Heart left ventricle (tissue), 16 donors: ENCODE data around the gene TAGLN2. TPM values are rescaled to one million over a fixed set of nuclear protein-coding genes. Genes with fewer than 3 reads are reported as not detected.
A peak's percentile ranks its signal among the peaks of the same experiment; 100 is the strongest.

Experiments used
- ATAC-seq, 4 donors: fragments of 200-7000 bp; cut with Tn5 transposase; one replicate each; pipeline ENCODE4 v1.9.1; 2020 to 2022; ENCODE audit warnings: moderate library complexity in 4 of 4, mild to moderate bottlenecking in 3 of 4, moderate number of reproducible peaks in 1 of 4
- DNase-seq, 5 donors: peaks; one replicate each; pipeline ENCODE4 v3.0.0-alpha.2; 2020
- H3K27ac ChIP-seq, 12 donors: fragments of 200-600 bp; sonication (generic) in 4 of 12; one replicate each; pipeline versions ENCODE4 v1.5.0 to v1.8.0; 2016 to 2022; ENCODE audit warnings: mild to moderate bottlenecking in 2 of 12
- H3K27me3 ChIP-seq, 9 donors: fragments of 200-600 bp; sonication (generic) in 2 of 9; one replicate each; pipeline versions ENCODE4 v1.5.1 to v1.8.0; 2016 to 2022; ENCODE audit warnings: mild to moderate bottlenecking in 3 of 9
- H3K36me3 ChIP-seq, 9 donors: fragments of 200-600 bp; sonication (generic) in 2 of 9; one replicate each; pipeline versions ENCODE4 v1.5.0 to v1.8.0; 2018 to 2022; ENCODE audit warnings: mild to moderate bottlenecking in 2 of 9
- H3K4me1 ChIP-seq, 12 donors: fragments of 200-600 bp; sonication (generic) in 4 of 12; one replicate each; pipeline versions ENCODE4 v1.5.0 to v1.8.0; 2016 to 2022; ENCODE audit warnings: mild to moderate bottlenecking in 3 of 12
- H3K4me3 ChIP-seq, 12 donors: fragments of 200-600 bp; sonication (generic) in 4 of 12; one replicate each; pipeline versions ENCODE4 v1.5.0 to v1.8.0; 2017 to 2022; ENCODE audit warnings: mild to moderate bottlenecking in 9 of 12, moderate library complexity in 4 of 12
- H3K9me3 ChIP-seq, 12 donors: fragments of 200-600 bp; sonication (generic) in 4 of 12; one replicate each; pipeline versions ENCODE4 v1.5.0 to v1.8.0; 2016 to 2022; ENCODE audit warnings: mild to moderate bottlenecking in 1 of 12
- CTCF ChIP-seq, 12 donors: fragments of 200-600 bp; sonication (generic) in 4 of 12; IDR thresholded peaks; one replicate each; pipeline versions ENCODE4 v1.5.0 to v1.8.0; 2018 to 2022; ENCODE audit warnings: antibody characterized with exemption in 12 of 12, mild to moderate bottlenecking in 5 of 12
- POLR2A ChIP-seq, 2 donors: fragments of 450-650 bp; IDR thresholded peaks; one replicate each; pipeline ENCODE4 v1.6.1; 2017; ENCODE audit warnings: antibody characterized with exemption in 2 of 2, mild to moderate bottlenecking in 2 of 2, moderate library complexity in 2 of 2
- WGBS, 4 donors: extraction: QIAGEN DNeasy Blood & Tissue Kit in 2 of 4; methylation state at CpG; one replicate each; pipeline versions ENCODE4 v1.1.5 to v1.1.7; 2013 to 2018; 5-methylcytosine and 5-hydroxymethylcytosine counted together
- intact Hi-C, 10 donors: fragments of 100-400 bp; cut with DNase I; formaldehyde crosslinking; loops; one replicate each; pipeline versions ENCODE4 v1.11.1 to v1.14.2; 2022
- polyA plus RNA-seq, 2 donors: library from polyadenylated mRNA; stranded (reverse); fragments of 200-250 nt; gene quantifications; one replicate each; pipeline ENCODE4 v1.2.3, GENCODE V29; 2013
- total RNA-seq, 9 donors: library from RNA; depleted of rRNA in 2 of 9; stranded (reverse); fragments of >200 nt in 2 of 9; fragmentation: NEBNext Ultra II Directional in 3 of 9; extraction: Animal tissue kit (Norgen Biotek cat#: 25700) in 3 of 9; gene quantifications; one replicate each; pipeline versions ENCODE4 v1.1.0 to v1.2.4, GENCODE V29; 2016 to 2023
- donor health status: ischemic (EF 13 %, LVEDD 7.1; RV severe dilation, severe dysfunction).
- donor health status: healthy with polysubstance abuse.
- donor health status: DM: no; HTN: yes; CAD: no.
- donor health status: DM: no; HTN: no; CAD: no.
- donor health status: ischemic (EF 25% LVEDD 6.9; RV normal size, moderate dysfunction).
- donor health status: ischemic (EF 25% LVEDD 5.7; RV mildly dilated, moderate dysfunction).
- donor health status: healthy.
- donor health status: DM: yes; HTN: yes; CAD: no.
- donor health status: ischemic (EF 35%, LVEDD 5.7; RV mildly dilated, moderate dysfunction).
- donor health status: nonischemic (EF 11% LVEDD 7.7; RV severe dilation, severe dysfunction).
- donor health status: DM: yes; HTN: yes; CAD: no.
- donor health status: PGD.
- donor health status: ischemic (EF 29% LVEDD 5.4; RV normal size, mild dysfunction).
- donor health status: nonischemic (EF 23%, LVEDD 6.1; RV moderate dilation, normal function).

Gene TAGLN2
- total and polyA plus RNA-seq, 11 donors: 84.3 to 246 (median 131) TPM

GRCh38 chr1:159972443-159973205, 47.3 kb upstream of the TAGLN2 start:
- no peaks in the 10 kb centered on the region for H3K9me3 ChIP-seq
- WGBS, 4 donors: 89 to 95% (median 91%) methylated on average over 6 to 8 of the region's 8 CpGs
- H3K27me3 ChIP-seq: peaks cover 0 to 25% (median 0%) of the 10 kb centered on the region in 9 donors
- no peak overlapping the region for H3K4me3 ChIP-seq
- intact Hi-C loops: no loop called here
- TF ChIP-seq POLR2A (IDR thresholded peaks at IDR 0.05): no peak
- TF ChIP-seq CTCF (IDR thresholded peaks at IDR 0.05): no peak
- ATAC-seq: no peak
- DNase-seq: no peak
- no peak overlapping the region for H3K27ac ChIP-seq
- H3K4me1 ChIP-seq: peaks cover 0 to 6% (median 0%) of the 10 kb centered on the region in 12 donors
- no peaks in the 10 kb centered on the region for H3K36me3 ChIP-seq

- TF ChIP-seq CTCF (IDR thresholded peaks at IDR 0.05) (no peak), POLR2A (IDR thresholded peaks at IDR 0.05) (no peak)
- Histone ChIP-seq H3K27ac (no peak overlapping the region), H3K4me3 (no peak overlapping the region), H3K9me3 (no peaks in the 10 kb centered on the region), H3K4me1 (peaks cover 0 to 6% (median 0%) of the 10 kb centered on the region in 12 donors), H3K36me3 (no peaks in the 10 kb centered on the region), H3K27me3 (peaks cover 0 to 27% (median 0%) of the 10 kb centered on the region in 9 donors)
- ATAC-seq: peak in 2 of 4 donors; percentile 58 to 70
- WGBS, 4 donors: 27 to 38% (median 31%) methylated on average over 6 to 9 of the region's 9 CpGs
- intact Hi-C loops: no loop called here
- DNase-seq: no peak
These were observed 45.6 kb upstream of the TAGLN2 start for GRCh38 chr1:159970932-159971342.

- Histone ChIP-seq H3K4me1 (peaks cover 0 to 6% (median 0%) of the 10 kb centered on the region in 12 donors), H3K27ac (no peak overlapping the region), H3K9me3 (no peaks in the 10 kb centered on the region), H3K36me3 (no peaks in the 10 kb centered on the region), H3K27me3 (peaks cover 0 to 24% (median 0%) of the 10 kb centered on the region in 9 donors), H3K4me3 (no peak overlapping the region)
- DNase-seq: no peak
- ATAC-seq: no peak
- no peak for TF ChIP-seq CTCF (IDR thresholded peaks at IDR 0.05)
- TF ChIP-seq POLR2A (IDR thresholded peaks at IDR 0.05): no peak
- intact Hi-C loops: no loop called here
- 92 to 99% (median 97%) methylated on average over 3 of the region's 3 CpGs for WGBS, 4 donors
These were observed 43.6 kb upstream of the TAGLN2 start for GRCh38 chr1:159968901-159969300.

- peaks cover 0 to 20% (median 0%) of the 10 kb centered on the region in 9 donors for H3K27me3 ChIP-seq
- no peak overlapping the region for H3K4me3 ChIP-seq
- ATAC-seq (no peak), DNase-seq (no peak)
- intact Hi-C loops: no loop called here
- H3K36me3 ChIP-seq: no peaks in the 10 kb centered on the region
- H3K4me1 ChIP-seq: peaks cover 0 to 5% (median 0%) of the 10 kb centered on the region in 12 donors
- no peaks in the 10 kb centered on the region for H3K9me3 ChIP-seq
- 70 to 82% (median 75%) methylated on average over 2 of the region's 2 CpGs for WGBS, 4 donors
- TF ChIP-seq POLR2A (IDR thresholded peaks at IDR 0.05): no peak
- no peak for TF ChIP-seq CTCF (IDR thresholded peaks at IDR 0.05)
- H3K27ac ChIP-seq: no peak overlapping the region
These were observed 40.0 kb upstream of the TAGLN2 start for GRCh38 chr1:159965263-159965662.
